Hepatocyte (in vitro differentiated cells): ENCODE data around the gene GDPD1. TPM values are rescaled to one million over a fixed set of nuclear protein-coding genes. Genes with fewer than 3 reads are reported as not detected.

Experiments
- DNase-seq: peaks from one replicate; pipeline ENCODE4 v3.0.0-alpha.2; 2016; ENCODE audit warnings: low spot score
- H2AFZ ChIP-seq: fragments of 200-600 bp; sonication (generic); 2 replicates; pipeline ENCODE4 v1.6.0; 2016; ENCODE audit warnings: antibody characterized with exemption, mild to moderate bottlenecking
- H3K27ac ChIP-seq: fragments of 200-600 bp; sonication (generic); 2 replicates; pipeline ENCODE4 v1.5.1; 2016; ENCODE audit warnings: mild to moderate bottlenecking
- H3K27me3 ChIP-seq: fragments of 200-600 bp; sonication (generic); 2 replicates; pipeline ENCODE4 v1.6.1; 2016
- H3K36me3 ChIP-seq: fragments of 200-600 bp; sonication (generic); replicated peaks from 2 replicates; pipeline ENCODE4 v1.5.1; 2016; ENCODE audit warnings: low read depth; ENCODE audit not compliant: insufficient read depth
- H3K4me1 ChIP-seq: fragments of 200-600 bp; sonication (generic); 2 replicates; pipeline ENCODE4 v1.5.1; 2016; ENCODE audit warnings: mild to moderate bottlenecking, moderate library complexity; ENCODE audit not compliant: insufficient read depth
- H3K4me2 ChIP-seq: fragments of 200-600 bp; sonication (generic); 2 replicates; pipeline ENCODE4 v1.6.0; 2016
- H3K4me3 ChIP-seq: fragments of 200-600 bp; sonication (generic); 2 replicates; pipeline ENCODE4 v1.5.1; 2016; ENCODE audit warnings: mild to moderate bottlenecking
- H3K79me2 ChIP-seq: fragments of 200-600 bp; sonication (generic); 2 replicates; pipeline ENCODE4 v1.6.0; 2017; ENCODE audit warnings: mild to moderate bottlenecking
- H3K9me2 ChIP-seq: fragments of 200-600 bp; sonication (generic); replicated peaks from 2 replicates; pipeline ENCODE4 v1.6.0; 2017; ENCODE audit warnings: mild to moderate bottlenecking; ENCODE audit not compliant: insufficient read depth
- H3K9me3 ChIP-seq: fragments of 200-600 bp; sonication (generic); 2 replicates; pipeline ENCODE4 v1.5.1; 2016; ENCODE audit warnings: low read depth, mild to moderate bottlenecking
- H4K20me1 ChIP-seq: fragments of 200-600 bp; sonication (generic); 2 replicates; pipeline ENCODE4 v1.6.0; 2016; ENCODE audit warnings: mild to moderate bottlenecking; ENCODE audit not compliant: insufficient read depth, poor library complexity, severe bottlenecking
- CTCF ChIP-seq: fragments of 200-600 bp; sonication (generic); IDR thresholded peaks from 2 replicates; pipeline ENCODE4 v1.5.1; 2016; ENCODE audit warnings: antibody characterized with exemption, mild to moderate bottlenecking; ENCODE audit not compliant: poor library complexity
- EZH2 ChIP-seq: fragments of 200-600 bp; sonication (generic); IDR thresholded peaks from 2 replicates; pipeline ENCODE4 v1.6.1; 2016; ENCODE audit warnings: antibody characterized with exemption, mild to moderate bottlenecking, borderline replicate concordance
- EZH2phosphoT487 ChIP-seq: fragments of 200-600 bp; sonication (generic); IDR thresholded peaks from one replicate; pipeline ENCODE4 v1.6.1; 2018; ENCODE audit warnings: antibody characterized with exemption, mild to moderate bottlenecking, low read depth, moderate library complexity; ENCODE audit not compliant: unreplicated experiment, severe bottlenecking
- WGBS: methylation state at CpG from one replicate; pipeline ENCODE4 v1.1.6; 2016; ENCODE audit warnings: low lambda C conversion rate; ENCODE audit errors: missing lambda C conversion rate; 5-methylcytosine and 5-hydroxymethylcytosine counted together
- polyA plus RNA-seq: library from polyadenylated mRNA; unstranded; fragments of >200 nt; fragmentation: Nextera tagmentation; extraction: Ambion mirVana; gene quantifications from 2 replicates; pipeline ENCODE4 v1.2.1, GENCODE V29; 2016
- total RNA-seq: library from RNA; depleted of rRNA; stranded (reverse); fragments of >200 nt; gene quantifications from 2 replicates; pipeline ENCODE4 v1.2.3, GENCODE V29; 2014

GDPD1 gene
- total and polyA plus RNA-seq, 2 experiments from 2014 or later, result 1.9 to 5.0 TPM

GRCh38 chr17:59266745-59267144 is 46.4 kb downstream of the GDPD1 start:
- no peaks in the 10 kb centered on the region for H3K9me2 ChIP-seq
- H3K4me3 ChIP-seq, result no peak overlapping the region
- H3K79me2 ChIP-seq, result no peaks in the 10 kb centered on the region
- H3K4me2 ChIP-seq, result no peak overlapping the region
- no peak overlapping the region for H2AFZ ChIP-seq
- WGBS, result 92% methylated on average over 4 of the region's 4 CpGs
- H3K27me3 ChIP-seq, result no peaks in the 10 kb centered on the region
- H3K27ac ChIP-seq, result no peak overlapping the region
- H4K20me1 ChIP-seq, result no peaks in the 10 kb centered on the region
- DNase-seq, result no peak
- H3K9me3 ChIP-seq, result no peaks in the 10 kb centered on the region
- TF ChIP-seq EZH2phosphoT487, result no peak
- TF ChIP-seq EZH2, result no peak
- TF ChIP-seq CTCF, result no peak
- no peaks in the 10 kb centered on the region for H3K4me1 ChIP-seq
- H3K36me3 ChIP-seq, result no peaks in the 10 kb centered on the region

- Histone ChIP-seq H3K4me2 (no peak overlapping the region), H3K9me2 (no peaks in the 10 kb centered on the region), H3K27ac (no peak overlapping the region), H3K79me2 (no peaks in the 10 kb centered on the region), H2AFZ (no peak overlapping the region), H3K36me3 (no peaks in the 10 kb centered on the region), H3K4me1 (no peaks in the 10 kb centered on the region), H3K9me3 (no peaks in the 10 kb centered on the region), H4K20me1 (no peaks in the 10 kb centered on the region), H3K27me3 (no peaks in the 10 kb centered on the region), H3K4me3 (no peak overlapping the region)
- TF ChIP-seq EZH2, result no peak
- no peak for TF ChIP-seq CTCF
- no peak for TF ChIP-seq EZH2phosphoT487
- 92% methylated on average over 5 of the region's 5 CpGs for WGBS
- DNase-seq, result no peak
Observed at GRCh38 chr17:59267776-59268175, 47.5 kb downstream of the GDPD1 start.

GRCh38 chr17:59275618-59276017 is 55.3 kb downstream of the GDPD1 start:
- Histone ChIP-seq H3K4me3 (no peak overlapping the region), H3K4me1 (no peaks in the 10 kb centered on the region), H3K36me3 (no peaks in the 10 kb centered on the region), H2AFZ (no peak overlapping the region), H3K9me2 (no peaks in the 10 kb centered on the region), H4K20me1 (no peaks in the 10 kb centered on the region), H3K79me2 (no peaks in the 10 kb centered on the region), H3K27me3 (no peaks in the 10 kb centered on the region), H3K27ac (no peak overlapping the region), H3K9me3 (no peaks in the 10 kb centered on the region), H3K4me2 (no peak overlapping the region)
- WGBS, result 84% methylated on average over 1 of the region's 1 CpG
- TF ChIP-seq EZH2, result no peak
- TF ChIP-seq EZH2phosphoT487, result no peak
- TF ChIP-seq CTCF, result no peak
- DNase-seq, result no peak

GRCh38 chr17:59277031-59277430 is 56.7 kb downstream of the GDPD1 start:
- Histone ChIP-seq H3K4me3 (no peak overlapping the region), H3K9me3 (no peaks in the 10 kb centered on the region), H4K20me1 (no peaks in the 10 kb centered on the region), H3K9me2 (no peaks in the 10 kb centered on the region), H3K4me2 (no peak overlapping the region), H3K4me1 (no peaks in the 10 kb centered on the region), H3K27ac (no peak overlapping the region), H3K79me2 (no peaks in the 10 kb centered on the region), H2AFZ (no peak overlapping the region), H3K36me3 (no peaks in the 10 kb centered on the region), H3K27me3 (no peaks in the 10 kb centered on the region)
- no peak for TF ChIP-seq EZH2phosphoT487
- no peak for TF ChIP-seq EZH2
- no peak for TF ChIP-seq CTCF
- 97% methylated on average over 4 of the region's 4 CpGs for WGBS
- no peak for DNase-seq
